DND-41 (cell line): Measurements from ENCODE around the gene POLR2I.

ENCODE experiments used
- ATAC-seq: fragments of 200-7000 bp; cut with Tn5 transposase; 3 replicates; pipeline ENCODE4 v1.9.1; 2021; ENCODE audit warnings: low read depth; ENCODE audit not compliant: insufficient read depth
- DNase-seq: peaks from one replicate; pipeline ENCODE4 v3.0.0-alpha.2; 2020
- H2AFZ ChIP-seq: 2 replicates; pipeline ENCODE4 v1.6.0; 2012; ENCODE audit warnings: low read depth, low read length
- H3K27ac ChIP-seq: 2 replicates; pipeline ENCODE4 v1.5.1; 2012; ENCODE audit warnings: low read length, inconsistent platforms
- H3K27me3 ChIP-seq: fragments of 200-600 bp; sonication (generic); 2 replicates; pipeline ENCODE4 v1.6.0; 2012; ENCODE audit warnings: low read length, mild to moderate bottlenecking, inconsistent platforms; ENCODE audit not compliant: insufficient read depth, poor library complexity
- H3K36me3 ChIP-seq: 2 replicates; pipeline ENCODE4 v1.5.1; 2012; ENCODE audit warnings: low read length, inconsistent platforms; ENCODE audit not compliant: insufficient read depth
- H3K4me1 ChIP-seq: 2 replicates; pipeline ENCODE4 v1.5.1; 2012; ENCODE audit warnings: mild to moderate bottlenecking, low read length; ENCODE audit not compliant: insufficient read depth
- H3K4me2 ChIP-seq: 2 replicates; pipeline ENCODE4 v1.6.0; 2012; ENCODE audit warnings: mild to moderate bottlenecking, moderate library complexity, low read length, inconsistent platforms; ENCODE audit not compliant: insufficient read depth
- H3K4me3 ChIP-seq, 2 experiments: fragments of 200-600 bp in 1 of 2; shearing (Covaris generic) in 1 of 2; 2 replicates each; pipeline ENCODE4 v1.5.1; 2012 to 2016; ENCODE audit warnings: inconsistent platforms in 2 of 2, low read length in 2 of 2, mild to moderate bottlenecking in 2 of 2, low read depth in 1 of 2, moderate library complexity in 1 of 2
- H3K79me2 ChIP-seq: 2 replicates; pipeline ENCODE4 v1.6.0; 2012; ENCODE audit warnings: low read length, inconsistent platforms; ENCODE audit not compliant: insufficient read depth
- H3K9ac ChIP-seq: 2 replicates; pipeline ENCODE4 v1.6.0; 2012; ENCODE audit warnings: low read depth, mild to moderate bottlenecking, inconsistent platforms, low read length, moderate library complexity
- H3K9me3 ChIP-seq: 2 replicates; pipeline ENCODE4 v1.5.1; 2012; ENCODE audit warnings: low read length, moderate library complexity, mild to moderate bottlenecking, inconsistent platforms; ENCODE audit not compliant: insufficient read depth, severe bottlenecking
- H4K20me1 ChIP-seq: 2 replicates; pipeline ENCODE4 v1.6.0; 2012; ENCODE audit warnings: low read length; ENCODE audit not compliant: insufficient read depth
- EZH2 ChIP-seq: IDR thresholded peaks from 3 replicates; pipeline ENCODE4 v1.6.1; 2012; ENCODE audit warnings: borderline replicate concordance, low read depth, mild to moderate bottlenecking, moderate library complexity, low read length, inconsistent platforms; ENCODE audit not compliant: severe bottlenecking
- TF ChIP-seq, protein P1 (sequence below): IDR thresholded peaks from 2 replicates; pipeline ENCODE4 v1.5.1; 2012; ENCODE audit warnings: borderline replicate concordance, low read length, moderate library complexity, mild to moderate bottlenecking; ENCODE audit not compliant: poor library complexity, severe bottlenecking; ENCODE audit errors: extremely low read depth

The POLR2I gene

DNA sequence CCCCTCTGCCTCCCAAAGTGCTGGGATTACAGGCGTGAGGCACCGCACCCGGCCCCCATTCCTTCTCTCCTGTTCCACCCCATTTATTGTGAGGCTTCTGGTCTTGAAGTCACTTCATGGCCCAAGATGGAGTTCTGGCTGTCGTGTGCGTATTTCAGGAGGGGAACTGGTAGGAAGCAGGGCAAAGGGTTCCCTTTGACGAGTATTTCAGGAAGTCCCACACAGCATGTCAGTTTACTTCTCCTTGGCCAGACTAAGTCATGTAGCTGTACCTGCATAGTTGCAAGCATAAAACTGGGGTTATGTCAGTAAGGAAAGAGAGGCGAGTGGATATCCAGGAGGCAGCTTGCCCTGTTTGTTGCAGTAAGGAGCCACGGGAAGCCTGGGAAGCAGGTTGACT is 49.8 kb downstream of the POLR2I start:
- H3K9ac ChIP-seq, result no peak overlapping the region
- no peaks in the 10 kb centered on the region for H3K27me3 ChIP-seq
- peaks cover 63% of the 10 kb centered on the region for H4K20me1 ChIP-seq
- no peak overlapping the region for H2AFZ ChIP-seq
- no peak for DNase-seq
- no peak for TF ChIP-seq EZH2
- TF ChIP-seq, protein P1, sequence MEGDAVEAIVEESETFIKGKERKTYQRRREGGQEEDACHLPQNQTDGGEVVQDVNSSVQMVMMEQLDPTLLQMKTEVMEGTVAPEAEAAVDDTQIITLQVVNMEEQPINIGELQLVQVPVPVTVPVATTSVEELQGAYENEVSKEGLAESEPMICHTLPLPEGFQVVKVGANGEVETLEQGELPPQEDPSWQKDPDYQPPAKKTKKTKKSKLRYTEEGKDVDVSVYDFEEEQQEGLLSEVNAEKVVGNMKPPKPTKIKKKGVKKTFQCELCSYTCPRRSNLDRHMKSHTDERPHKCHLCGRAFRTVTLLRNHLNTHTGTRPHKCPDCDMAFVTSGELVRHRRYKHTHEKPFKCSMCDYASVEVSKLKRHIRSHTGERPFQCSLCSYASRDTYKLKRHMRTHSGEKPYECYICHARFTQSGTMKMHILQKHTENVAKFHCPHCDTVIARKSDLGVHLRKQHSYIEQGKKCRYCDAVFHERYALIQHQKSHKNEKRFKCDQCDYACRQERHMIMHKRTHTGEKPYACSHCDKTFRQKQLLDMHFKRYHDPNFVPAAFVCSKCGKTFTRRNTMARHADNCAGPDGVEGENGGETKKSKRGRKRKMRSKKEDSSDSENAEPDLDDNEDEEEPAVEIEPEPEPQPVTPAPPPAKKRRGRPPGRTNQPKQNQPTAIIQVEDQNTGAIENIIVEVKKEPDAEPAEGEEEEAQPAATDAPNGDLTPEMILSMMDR, result no peak
- no peaks in the 10 kb centered on the region for H3K9me3 ChIP-seq
- 0 out of 2 replicates have a peak, but pooled peaks cover 2% of the 10 kb centered on the region for H3K4me1 ChIP-seq
- no peak overlapping the region for H3K4me2 ChIP-seq
- no peak overlapping the region for H3K27ac ChIP-seq
- peaks cover 68% of the 10 kb centered on the region for H3K79me2 ChIP-seq
- no peak for ATAC-seq
- peaks cover 79% of the 10 kb centered on the region for H3K36me3 ChIP-seq
- no peak overlapping the region for H3K4me3 ChIP-seq
